Nephron (organoid): ENCODE results near the gene WWC2.

Experiments
- H3K27ac Mint-ChIP-seq, 3 experiments: 2 replicates each; pipeline ENCODE4 v1.8.0; 2020; ENCODE audit warnings: mixed read lengths in 3 of 3, mild to moderate bottlenecking in 2 of 3, moderate library complexity in 1 of 3
- H3K27me3 Mint-ChIP-seq: 2 replicates; pipeline ENCODE4 v1.8.0; 2021; ENCODE audit warnings: low read depth, mild to moderate bottlenecking, moderate library complexity, mixed read lengths
- H3K36me3 Mint-ChIP-seq: 2 replicates; pipeline ENCODE4 v1.8.0; 2020; ENCODE audit warnings: low read depth, mixed read lengths
- H3K4me1 Mint-ChIP-seq: 2 replicates; pipeline ENCODE4 v1.8.0; 2020; ENCODE audit warnings: mixed read lengths
- H3K4me3 Mint-ChIP-seq, 3 experiments: 2 replicates each; pipeline ENCODE4 v1.8.0; 2020; ENCODE audit warnings: mild to moderate bottlenecking in 3 of 3, mixed read lengths in 3 of 3, moderate library complexity in 2 of 3
- H3K9me3 Mint-ChIP-seq: 2 replicates; pipeline ENCODE4 v1.8.0; 2020; ENCODE audit warnings: mixed read lengths
- CTCF ChIP-seq, 3 experiments: fragments of 200-600 bp; sonication (generic); IDR thresholded peaks; one replicate each; pipeline ENCODE4 v1.5.0; 2021; ENCODE audit warnings: antibody characterized with exemption in 3 of 3; ENCODE audit not compliant: unreplicated experiment in 3 of 3

The WWC2 gene

GRCh38 chr4:183098723-183099536 lies at the start of gene WWC2:
Gene WWC2 (plus strand): TSS chr4:183099257. CDS start chr4:183099492, 235 bp downstream.
- Mint-ChIP-seq H3K4me3 (peak within 1 kb of the TSS; percentile 86 to 93 (median 92)), H3K9me3 (no peaks in the 10 kb centered on the region), H3K36me3 (no peaks in the 10 kb centered on the region), H3K27me3 (peaks cover 23% of the 10 kb centered on the region), H3K27ac (peak within 1 kb of the TSS; percentile 41 to 94 (median 79)), H3K4me1 (peaks cover 29% of the 10 kb centered on the region)
- TF ChIP-seq CTCF (IDR thresholded peaks at IDR 0.05; ENCODE audit: unreplicated experiment in 3 of 3), result no peak

GRCh38 chr4:183053681-183054080 lies 45.4 kb upstream of the WWC2 start:
- Mint-ChIP-seq H3K36me3 (peaks cover 3% of the 10 kb centered on the region), H3K4me3 (no peak overlapping the region), H3K9me3 (peaks cover 28% of the 10 kb centered on the region), H3K27ac (no peak overlapping the region), H3K27me3 (peaks cover 3% of the 10 kb centered on the region), H3K4me1 (no peaks in the 10 kb centered on the region)
- no peak for TF ChIP-seq CTCF (IDR thresholded peaks at IDR 0.05; ENCODE audit: unreplicated experiment in 3 of 3)

- Mint-ChIP-seq H3K9me3 (peaks cover 13% of the 10 kb centered on the region), H3K36me3 (no peaks in the 10 kb centered on the region), H3K4me1 (no peaks in the 10 kb centered on the region), H3K4me3 (no peak overlapping the region), H3K27ac (no peak overlapping the region), H3K27me3 (peaks cover 3% of the 10 kb centered on the region)
- no peak for TF ChIP-seq CTCF (IDR thresholded peaks at IDR 0.05; ENCODE audit: unreplicated experiment in 3 of 3)
Measured at GRCh38 chr4:183057255-183057654, 41.8 kb upstream of the WWC2 start.

- Mint-ChIP-seq H3K9me3 (peaks cover 2% of the 10 kb centered on the region), H3K4me1 (no peaks in the 10 kb centered on the region), H3K27ac (no peak overlapping the region), H3K27me3 (peaks cover 3% of the 10 kb centered on the region), H3K4me3 (no peak overlapping the region), H3K36me3 (no peaks in the 10 kb centered on the region)
- TF ChIP-seq CTCF (IDR thresholded peaks at IDR 0.05; ENCODE audit: unreplicated experiment in 3 of 3), result no peak
Measured at GRCh38 chr4:183059797-183060196, 39.3 kb upstream of the WWC2 start.

GRCh38 chr4:183068502-183068901 lies 30.6 kb upstream of the WWC2 start:
- Mint-ChIP-seq H3K4me1 (no peaks in the 10 kb centered on the region), H3K27me3 (peaks cover 11% of the 10 kb centered on the region), H3K4me3 (no peak overlapping the region), H3K9me3 (peaks cover 39% of the 10 kb centered on the region), H3K27ac (no peak overlapping the region), H3K36me3 (peaks cover 11% of the 10 kb centered on the region)
- TF ChIP-seq CTCF (IDR thresholded peaks at IDR 0.05; ENCODE audit: unreplicated experiment in 3 of 3), result no peak

GRCh38 chr4:183071222-183071621 lies 27.8 kb upstream of the WWC2 start:
- H3K4me3 Mint-ChIP-seq, result no peak overlapping the region
- H3K36me3 Mint-ChIP-seq, result peaks cover 11% of the 10 kb centered on the region
- H3K27ac Mint-ChIP-seq, result no peak overlapping the region
- peaks cover 12% of the 10 kb centered on the region for H3K27me3 Mint-ChIP-seq
- peaks cover 36% of the 10 kb centered on the region for H3K9me3 Mint-ChIP-seq
- TF ChIP-seq CTCF (IDR thresholded peaks at IDR 0.05; ENCODE audit: unreplicated experiment in 3 of 3), result no peak
- peaks cover 7% of the 10 kb centered on the region for H3K4me1 Mint-ChIP-seq
